Heart right ventricle (tissue), 16 donors: ENCODE results near the gene S1PR2. TPM values are rescaled to one million over a fixed set of nuclear protein-coding genes. Genes with fewer than 3 reads are reported as not detected.

ENCODE experiments used
- ATAC-seq, 8 donors: fragments of 200-7000 bp; cut with Tn5 transposase; one replicate each; pipeline ENCODE4 v1.9.1; 2020; ENCODE audit warnings: mild to moderate bottlenecking in 8 of 8, moderate library complexity in 8 of 8, moderate number of reproducible peaks in 1 of 8
- DNase-seq, 2 donors: peaks; one replicate each; pipeline ENCODE4 v3.0.0-alpha.2; 2020
- H3K27ac ChIP-seq, 10 donors: fragments of 200-600 bp; sonication (generic) in 2 of 10; one replicate each; pipeline versions ENCODE4 v1.5.0 to v1.8.0; 2020 to 2022; ENCODE audit warnings: mild to moderate bottlenecking in 3 of 10
- H3K27me3 ChIP-seq, 7 donors: fragments of 200-600 bp; one replicate each; pipeline ENCODE4 v1.8.0; 2021 to 2022; ENCODE audit warnings: mild to moderate bottlenecking in 2 of 7
- H3K36me3 ChIP-seq, 9 donors: fragments of 200-600 bp; sonication (generic) in 1 of 9; one replicate each; pipeline versions ENCODE4 v1.5.0 to v1.8.0; 2020 to 2022; ENCODE audit warnings: mild to moderate bottlenecking in 2 of 9
- H3K4me1 ChIP-seq, 9 donors: fragments of 200-600 bp; sonication (generic) in 1 of 9; one replicate each; pipeline versions ENCODE4 v1.5.0 to v1.8.0; 2020 to 2022; ENCODE audit warnings: mild to moderate bottlenecking in 4 of 9
- H3K4me3 ChIP-seq, 10 donors: fragments of 200-600 bp; sonication (generic) in 2 of 10; one replicate each; pipeline versions ENCODE4 v1.5.0 to v1.8.0; 2020 to 2022; ENCODE audit warnings: mild to moderate bottlenecking in 7 of 10, moderate library complexity in 2 of 10
- H3K9me3 ChIP-seq, 11 donors: fragments of 200-600 bp in 10 of 11; sonication (generic) in 2 of 11; one replicate each; pipeline versions ENCODE4 v1.5.0 to v1.8.0; 2013 to 2022; ENCODE audit warnings: mild to moderate bottlenecking in 2 of 11, control low read depth in 1 of 11, moderate library complexity in 1 of 11
- WGBS, 2 donors: extraction: QIAGEN DNeasy Blood & Tissue Kit; methylation state at CpG; one replicate each; pipeline ENCODE4 v1.1.7; 2013; ENCODE audit warnings: inconsistent platforms in 1 of 2; 5-methylcytosine and 5-hydroxymethylcytosine counted together
- intact Hi-C, 10 donors: fragments of 100-400 bp; cut with DNase I; formaldehyde crosslinking; loops; one replicate each; pipeline versions ENCODE4 v1.11.1 to v1.14.2; 2022
- polyA plus RNA-seq, 2 donors: library from polyadenylated mRNA; stranded (reverse); fragments of 200-250 nt; gene quantifications; one replicate each; pipeline ENCODE4 v1.2.3, GENCODE V29; 2013
- total RNA-seq, 10 donors: library from RNA; stranded (reverse); fragmentation: NEBNext Ultra II Directional in 3 of 10; extraction: Animal tissue kit (Norgen Biotek cat#: 25700) in 3 of 10; gene quantifications; one replicate each; pipeline versions ENCODE4 v1.2.1 to v1.2.4, GENCODE V29; 2021 to 2023
- TF ChIP-seq, protein P1 (sequence below), 9 donors: fragments of 200-600 bp; sonication (generic) in 2 of 9; IDR thresholded peaks; one replicate each; pipeline versions ENCODE4 v1.5.0 to v1.8.0; 2021 to 2022; ENCODE audit warnings: antibody characterized with exemption in 9 of 9, mild to moderate bottlenecking in 5 of 9, moderate library complexity in 1 of 9
- donor health status: Arrhythmogenic right ventricular cardiomyopathy.
- donor health status: ischemic (EF 13 %, LVEDD 7.1; RV severe dilation, severe dysfunction).
- donor health status: healthy with polysubstance abuse.
- donor health status: DM: no; HTN: yes; CAD: no.
- donor health status: DM: no; HTN: no; CAD: no.
- donor health status: ischemic (EF 25% LVEDD 6.9; RV normal size, moderate dysfunction).
- donor health status: ischemic (EF 25% LVEDD 5.7; RV mildly dilated, moderate dysfunction).
- donor health status: healthy.
- donor health status: DM: yes; HTN: yes; CAD: no.
- donor health status: Ischemic cardiomyopathy.
- donor health status: ischemic (EF 35%, LVEDD 5.7; RV mildly dilated, moderate dysfunction).
- donor health status: nonischemic (EF 11% LVEDD 7.7; RV severe dilation, severe dysfunction).
- donor health status: DM: yes; HTN: yes; CAD: no.
- donor health status: PGD.
- donor health status: ischemic (EF 29% LVEDD 5.4; RV normal size, mild dysfunction).
- donor health status: nonischemic (EF 23%, LVEDD 6.1; RV moderate dilation, normal function).

Gene S1PR2
- total and polyA plus RNA-seq, 12 donors = 1.8 to 12.2 (median 3.3) TPM

GRCh38 chr19:10259162-10259905, 28.2 kb upstream of the S1PR2 start:
- H3K4me3 ChIP-seq = no peak overlapping the region
- DNase-seq (peak; percentile 79 to 90), ATAC-seq (peak; percentile 50 to 83 (median 66))
- TF ChIP-seq, protein P1, sequence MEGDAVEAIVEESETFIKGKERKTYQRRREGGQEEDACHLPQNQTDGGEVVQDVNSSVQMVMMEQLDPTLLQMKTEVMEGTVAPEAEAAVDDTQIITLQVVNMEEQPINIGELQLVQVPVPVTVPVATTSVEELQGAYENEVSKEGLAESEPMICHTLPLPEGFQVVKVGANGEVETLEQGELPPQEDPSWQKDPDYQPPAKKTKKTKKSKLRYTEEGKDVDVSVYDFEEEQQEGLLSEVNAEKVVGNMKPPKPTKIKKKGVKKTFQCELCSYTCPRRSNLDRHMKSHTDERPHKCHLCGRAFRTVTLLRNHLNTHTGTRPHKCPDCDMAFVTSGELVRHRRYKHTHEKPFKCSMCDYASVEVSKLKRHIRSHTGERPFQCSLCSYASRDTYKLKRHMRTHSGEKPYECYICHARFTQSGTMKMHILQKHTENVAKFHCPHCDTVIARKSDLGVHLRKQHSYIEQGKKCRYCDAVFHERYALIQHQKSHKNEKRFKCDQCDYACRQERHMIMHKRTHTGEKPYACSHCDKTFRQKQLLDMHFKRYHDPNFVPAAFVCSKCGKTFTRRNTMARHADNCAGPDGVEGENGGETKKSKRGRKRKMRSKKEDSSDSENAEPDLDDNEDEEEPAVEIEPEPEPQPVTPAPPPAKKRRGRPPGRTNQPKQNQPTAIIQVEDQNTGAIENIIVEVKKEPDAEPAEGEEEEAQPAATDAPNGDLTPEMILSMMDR (IDR thresholded peaks at IDR 0.05) = peak; percentile 59 to 82 (median 76)
- H3K4me1 ChIP-seq = peaks cover 0 to 15% (median 4%) of the 10 kb centered on the region in 9 donors
- intact Hi-C loops = loop anchor here in 4 of 10 donors (2.0 to 10.0 kb wide), 3 partner anchors 129 to 325 kb away; partner anchors contain the start of gene OLFM2 (in 1 of the 4)
- H3K9me3 ChIP-seq = no peaks in the 10 kb centered on the region
- H3K27me3 ChIP-seq = no peaks in the 10 kb centered on the region
- H3K36me3 ChIP-seq = peaks cover 0 to 60% (median 34%) of the 10 kb centered on the region in 9 donors
- peak overlapping the region in 4 of 10 donors; percentile 18 to 39 (median 30) for H3K27ac ChIP-seq
- WGBS, 2 donors = 55 to 57% methylated on average over 32 of the region's 32 CpGs

- intact Hi-C loops = loop anchor here in 4 of 10 donors (2.0 to 10.0 kb wide), 3 partner anchors 131 to 323 kb away; partner anchors contain the start of gene OLFM2 (in 1 of the 4)
- 94 to 95% methylated on average over 18 of the region's 18 CpGs for WGBS, 2 donors
- Histone ChIP-seq H3K9me3 (no peaks in the 10 kb centered on the region), H3K4me1 (peaks cover 0 to 20% (median 4%) of the 10 kb centered on the region in 9 donors), H3K36me3 (peaks cover 0 to 69% (median 34%) of the 10 kb centered on the region in 9 donors), H3K27ac (peak overlapping the region in 2 of 10 donors; percentile 33 to 52), H3K4me3 (no peak overlapping the region), H3K27me3 (no peaks in the 10 kb centered on the region)
- DNase-seq = no peak
- peak in 3 of 8 donors; percentile 6 to 8 (median 8) for ATAC-seq
- TF ChIP-seq, protein P1 (IDR thresholded peaks at IDR 0.05) = no peak
Measured at GRCh38 chr19:10258080-10258710, 27.1 kb upstream of the S1PR2 start.

GRCh38 chr19:10256970-10257615, 26.0 kb upstream of the S1PR2 start:
- Histone ChIP-seq H3K4me3 (no peak overlapping the region), H3K36me3 (peaks cover 0 to 69% (median 34%) of the 10 kb centered on the region in 9 donors), H3K27ac (no peak overlapping the region), H3K27me3 (no peaks in the 10 kb centered on the region), H3K9me3 (no peaks in the 10 kb centered on the region), H3K4me1 (peaks cover 3 to 29% (median 13%) of the 10 kb centered on the region in 9 donors)
- DNase-seq (no peak), ATAC-seq (no peak)
- TF ChIP-seq, protein P1 (IDR thresholded peaks at IDR 0.05) = no peak
- intact Hi-C loops = loop anchor here in 1 of 10 donors (10.0 kb wide), 1 partner anchor 322 kb away; the partner anchor contains the start of gene OLFM2
- WGBS, 2 donors = 77 to 81% methylated on average over 9 of the region's 9 CpGs

GRCh38 chr19:10256551-10256950, 25.4 kb upstream of the S1PR2 start:
- intact Hi-C loops = loop anchor here in 1 of 10 donors (10.0 kb wide), 1 partner anchor 322 kb away; the partner anchor contains the start of gene OLFM2
- TF ChIP-seq, protein P1 (IDR thresholded peaks at IDR 0.05) = no peak
- Histone ChIP-seq H3K36me3 (peaks cover 0 to 69% (median 34%) of the 10 kb centered on the region in 9 donors), H3K9me3 (no peaks in the 10 kb centered on the region), H3K4me1 (peaks cover 3 to 29% (median 16%) of the 10 kb centered on the region in 9 donors), H3K27ac (no peak overlapping the region), H3K4me3 (no peak overlapping the region), H3K27me3 (no peaks in the 10 kb centered on the region)
- no peak for DNase-seq
- WGBS, 2 donors = 81 to 89% methylated on average over 18 of the region's 18 CpGs
- ATAC-seq = no peak
